HL-60 (cell line): Measurements from ENCODE around the gene SMDT1.
"Not testable (repeated sequence)": the region's sequence is repeated elsewhere in the genome, so short reads cannot be mapped to it uniquely, and the experiment has no call there.

Experiments
- DNase-seq, 2 experiments: peaks; one replicate each; pipeline ENCODE4 v3.0.0-alpha.2; 2010 to 2020; ENCODE audit warnings: low read depth in 1 of 2, low spot score in 1 of 2
- H3K27ac ChIP-seq: fragments of 250-450 bp; sonication (Bioruptor Pico); replicated peaks from 2 replicates; pipeline ENCODE4 v1.5.1; 2020; ENCODE audit warnings: mild to moderate bottlenecking, moderate library complexity
- H3K27me3 ChIP-seq: fragments of 250-450 bp; sonication (Bioruptor Pico); 2 replicates; pipeline ENCODE4 v1.5.1; 2021; ENCODE audit warnings: mild to moderate bottlenecking, moderate library complexity; ENCODE audit not compliant: insufficient read depth, poor library complexity, severe bottlenecking
- H3K4me3 ChIP-seq: replicated peaks from 2 replicates; pipeline ENCODE4 v1.5.1; 2011; ENCODE audit warnings: mild to moderate bottlenecking, control low read depth, low read length; ENCODE audit not compliant: insufficient read depth
- CTCF ChIP-seq: IDR thresholded peaks from one replicate; pipeline ENCODE4 v1.5.1; 2011; ENCODE audit warnings: low read length, control low read depth, inconsistent platforms; ENCODE audit not compliant: insufficient read depth
- GABPA ChIP-seq: IDR thresholded peaks from 2 replicates; pipeline ENCODE4 v1.6.1; 2012; ENCODE audit warnings: low read depth
- POLR2AphosphoS5 ChIP-seq: IDR thresholded peaks from 2 replicates; pipeline ENCODE4 v1.6.1; 2012; ENCODE audit warnings: low read depth
- REST ChIP-seq: IDR thresholded peaks from 2 replicates; pipeline ENCODE4 v1.6.1; 2012; ENCODE audit warnings: low read depth; ENCODE audit not compliant: insufficient replicate concordance
- SPI1 ChIP-seq: IDR thresholded peaks from 2 replicates; pipeline ENCODE4 v1.6.1; 2012; ENCODE audit warnings: low read depth, mild to moderate bottlenecking, borderline replicate concordance

SMDT1 gene

GRCh38 chr22:42130182-42130581 lies 50.7 kb downstream of the SMDT1 start:
- not testable (repeated sequence) for DNase-seq, H3K4me3 ChIP-seq, H3K27ac ChIP-seq, H3K27me3 ChIP-seq

- not testable (repeated sequence) for DNase-seq, H3K27ac ChIP-seq
Observed at GRCh38 chr22:42130639-42131431, 51.3 kb downstream of the SMDT1 start, which contains the start of gene CYP2D6. Gene CYP2D6, minus strand, starts transcription at chr22:42130810. Its CDS starts 19 bp downstream, at chr22:42130791.

GRCh38 chr22:42131562-42131961 lies 52.1 kb downstream of the SMDT1 start:
- H3K4me3 ChIP-seq, result no peak overlapping the region
- TF ChIP-seq REST, result no peak
- no peak for TF ChIP-seq CTCF
- no peak for TF ChIP-seq POLR2AphosphoS5
- no peak for TF ChIP-seq SPI1
- TF ChIP-seq GABPA, result no peak
- DNase-seq, result no peak
- H3K27me3 ChIP-seq, result no peaks in the 10 kb centered on the region
- no peak overlapping the region for H3K27ac ChIP-seq

More at GRCh38 chr22:42130639-42131431, 51.3 kb downstream of the SMDT1 start, which contains the start of gene CYP2D6:
- not testable (repeated sequence) for H3K4me3 ChIP-seq, H3K27me3 ChIP-seq

- DNase-seq, result no peak
Observed at GRCh38 chr22:42132457-42132856, 53.0 kb downstream of the SMDT1 start.

More at GRCh38 chr22:42132457-42132856, 53.0 kb downstream of the SMDT1 start:
- no peak overlapping the region for H3K4me3 ChIP-seq
- no peaks in the 10 kb centered on the region for H3K27me3 ChIP-seq
- H3K27ac ChIP-seq, result no peak overlapping the region
- TF ChIP-seq SPI1 (no peak), CTCF (no peak), POLR2AphosphoS5 (no peak), REST (no peak), GABPA (no peak)
